T-helper 22 cell (primary cell): ENCODE data around the gene TMEM150A.
"Not testable (repeated sequence)": the region's sequence is repeated elsewhere in the genome, so short reads cannot be mapped to it uniquely, and the experiment has no call there.

Source experiments
- DNase-seq: peaks from one replicate; pipeline ENCODE4 v3.0.0-alpha.2; 2020; ENCODE audit warnings: low read depth

TMEM150A gene

GRCh38 chr2:85611705-85612587, 9.4 kb upstream of the TMEM150A start, which contains the start of gene C2orf68:
Gene C2orf68 (minus strand): TSS chr2:85612066. CDS start chr2:85611984, 82 bp downstream.
- DNase-seq = peak; percentile 76

GRCh38 chr2:85611217-85611704, 8.8 kb upstream of the TMEM150A start:
- DNase-seq = no peak

GRCh38 chr2:85607268-85608215, 5.0 kb upstream of the TMEM150A start:
- DNase-seq = no peak

GRCh38 chr2:85606116-85606455, 3.6 kb upstream of the TMEM150A start:
- DNase-seq = no peak

GRCh38 chr2:85605406-85606115, 3.1 kb upstream of the TMEM150A start:
- no peak for DNase-seq

- DNase-seq = no peak
Observed at GRCh38 chr2:85604568-85605339, 2.3 kb upstream of the TMEM150A start.

- DNase-seq = not testable (repeated sequence)
Observed at GRCh38 chr2:85604133-85604444, 1.6 kb upstream of the TMEM150A start.

- DNase-seq = no peak
Observed at GRCh38 chr2:85601771-85602475, 575 bp downstream of the TMEM150A start.

GRCh38 chr2:85600951-85601770, 1.3 kb downstream of the TMEM150A start:
- DNase-seq = no peak

- DNase-seq = no peak
Observed at GRCh38 chr2:85600235-85600575, 2.3 kb downstream of the TMEM150A start.

- no peak for DNase-seq
Observed at GRCh38 chr2:85599468-85600234, 2.8 kb downstream of the TMEM150A start.

- no peak for DNase-seq
Observed at GRCh38 chr2:85598594-85599340, 3.7 kb downstream of the TMEM150A start.

- no peak for DNase-seq
Observed at GRCh38 chr2:85597241-85597640, 5.3 kb downstream of the TMEM150A start.

GRCh38 chr2:85596486-85597143, 5.9 kb downstream of the TMEM150A start:
- no peak for DNase-seq

GRCh38 chr2:85596026-85596333, 6.5 kb downstream of the TMEM150A start:
- DNase-seq = no peak

- peak; percentile 89 for DNase-seq
Observed at GRCh38 chr2:85595301-85596025, 7.0 kb downstream of the TMEM150A start, which contains the start of gene RNF181. Gene RNF181 (plus strand): TSS chr2:85595745. CDS start chr2:85595764, 19 bp downstream.

- DNase-seq = no peak
Observed at GRCh38 chr2:85594715-85595300, 7.7 kb downstream of the TMEM150A start.
